ENCODE measurements around the gene KCNMA1.

- TF ChIP-seq CTCF (conservative IDR thresholded peaks at IDR 0.05) (no peak), EZH2 (IDR thresholded peaks at IDR 0.05; ENCODE audit: low read depth) (no peak)
Observed at GRCh38 chr10:77349226-77349625, 288.4 kb downstream of the KCNMA1 start.

Measured in PC-9 (cell line).